SK-N-DZ (cell line): ENCODE results near the gene PADI2.
"Not testable (repeated sequence)": the region's sequence is repeated elsewhere in the genome, so short reads cannot be mapped to it uniquely, and the experiment has no call there.

Experiments used
- DNase-seq: peaks from one replicate; pipeline ENCODE4 v3.0.0-alpha.2; 2015; ENCODE audit warnings: low spot score

PADI2 gene

DNA sequence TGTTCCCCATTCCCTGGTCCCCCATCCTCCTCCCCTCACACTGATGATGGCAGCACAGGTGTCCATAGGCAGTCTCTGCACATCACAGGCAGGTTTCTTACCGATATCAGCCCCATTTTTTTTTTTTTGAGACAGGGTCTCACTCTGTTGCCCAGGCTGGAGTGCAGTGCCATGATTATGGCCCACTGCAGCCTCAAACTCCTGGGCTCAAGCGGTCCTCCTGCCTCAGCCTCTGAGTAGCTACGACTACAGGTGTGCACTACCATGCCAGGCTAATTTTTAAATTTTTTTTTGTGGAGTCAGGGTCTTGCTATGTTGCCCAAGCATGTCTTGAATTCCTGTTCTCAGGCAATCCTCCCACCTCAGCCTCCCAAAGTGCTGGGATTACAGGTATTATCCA, 36.5 kb downstream of the PADI2 start:
- DNase-seq: no peak

DNA sequence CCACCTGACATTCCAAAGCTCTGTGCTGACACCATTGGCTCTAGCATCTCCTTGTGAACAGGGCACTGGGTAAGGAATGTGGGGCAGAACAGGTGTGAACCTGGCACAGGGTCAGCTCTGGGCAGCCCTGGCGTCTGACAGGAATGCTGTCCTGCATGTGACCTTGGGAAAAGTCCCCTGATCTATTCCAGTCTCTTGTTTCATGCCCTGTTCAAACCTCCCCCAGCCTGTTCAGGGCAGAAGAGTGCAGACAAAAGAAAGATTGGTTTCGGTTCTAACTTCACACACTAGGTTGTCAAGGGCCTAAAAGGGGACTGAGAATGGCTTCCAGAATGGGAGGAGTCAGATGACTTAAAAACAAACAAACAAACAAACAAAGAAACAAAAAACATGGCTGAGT, 37.8 kb downstream of the PADI2 start:
- no peak for DNase-seq

GRCh38 chr1:17080880-17081279, 38.4 kb downstream of the PADI2 start:
- DNase-seq: no peak

DNA sequence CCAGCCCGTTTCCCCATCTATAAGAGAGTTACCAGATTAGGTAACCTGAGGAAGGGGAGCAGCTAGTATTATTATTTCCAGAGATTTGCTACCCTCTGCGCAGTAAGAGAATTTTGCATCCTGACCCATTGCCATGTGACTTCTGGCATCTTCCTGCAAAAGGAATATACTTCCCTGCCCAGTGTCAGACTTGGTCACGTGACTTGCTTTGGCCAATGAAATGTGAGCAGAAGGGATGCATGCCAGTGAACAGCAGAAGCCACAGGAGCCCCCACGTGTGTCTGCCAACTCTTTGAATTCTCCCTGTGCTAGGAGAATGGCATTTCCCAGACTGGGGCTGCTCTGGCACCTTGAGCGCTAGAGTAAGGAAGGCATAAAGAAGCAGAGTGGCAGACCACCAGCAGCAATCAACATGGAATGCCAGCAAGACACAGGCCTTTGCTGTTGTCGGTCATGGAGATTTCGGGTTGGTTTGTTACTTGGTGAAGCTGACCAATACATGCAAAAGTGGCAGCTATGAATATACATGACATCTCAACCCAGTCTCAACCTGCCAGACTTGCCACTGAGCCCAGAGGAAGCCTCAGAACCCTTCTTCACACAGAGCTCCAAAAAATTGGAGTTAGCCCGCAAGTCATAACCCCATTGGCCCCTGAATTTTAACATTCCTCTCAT, 39.0 kb downstream of the PADI2 start:
- no peak for DNase-seq

DNA sequence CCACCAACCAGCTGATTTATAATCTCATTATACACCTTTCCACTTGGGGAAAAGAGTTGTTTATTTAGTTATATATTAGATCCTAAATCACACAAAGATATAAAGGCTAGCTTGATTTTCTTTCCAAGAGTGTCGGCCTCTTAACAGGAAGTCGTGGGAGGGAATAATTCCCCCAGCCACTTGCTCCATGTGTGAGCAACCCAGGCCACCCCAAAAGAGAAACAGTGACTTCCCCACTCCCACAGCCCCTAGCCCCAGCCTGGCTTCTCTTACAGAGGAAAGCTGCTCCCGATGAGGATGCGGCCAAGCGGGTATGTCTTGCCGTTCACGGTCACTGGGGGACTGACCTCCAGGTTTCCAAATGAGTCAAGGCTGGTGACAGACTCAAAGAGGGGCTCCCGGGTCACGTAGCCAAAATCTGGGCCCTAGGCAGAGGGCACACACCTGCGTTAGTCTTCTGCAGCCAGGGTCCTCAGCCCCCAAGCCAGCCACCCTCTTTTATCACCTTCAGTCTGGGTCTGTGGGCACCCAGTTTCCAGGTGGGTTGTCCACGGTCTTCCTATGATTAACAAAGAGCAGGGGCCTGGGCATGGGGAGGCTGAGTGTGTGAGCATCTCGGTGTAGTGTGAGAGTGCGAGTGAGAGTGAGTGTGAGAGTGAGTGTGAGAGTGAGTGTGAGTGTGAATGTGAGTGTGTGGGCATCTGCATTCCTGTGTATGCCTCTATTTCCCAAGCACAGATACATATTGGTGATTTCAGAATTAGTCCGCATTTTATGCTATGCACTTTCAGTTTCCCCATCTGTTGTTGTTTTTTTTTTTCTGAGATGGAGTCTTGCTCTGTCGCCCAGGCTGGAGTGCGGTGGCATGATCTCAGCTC, 40.0 kb downstream of the PADI2 start:
- no peak for DNase-seq

DNA sequence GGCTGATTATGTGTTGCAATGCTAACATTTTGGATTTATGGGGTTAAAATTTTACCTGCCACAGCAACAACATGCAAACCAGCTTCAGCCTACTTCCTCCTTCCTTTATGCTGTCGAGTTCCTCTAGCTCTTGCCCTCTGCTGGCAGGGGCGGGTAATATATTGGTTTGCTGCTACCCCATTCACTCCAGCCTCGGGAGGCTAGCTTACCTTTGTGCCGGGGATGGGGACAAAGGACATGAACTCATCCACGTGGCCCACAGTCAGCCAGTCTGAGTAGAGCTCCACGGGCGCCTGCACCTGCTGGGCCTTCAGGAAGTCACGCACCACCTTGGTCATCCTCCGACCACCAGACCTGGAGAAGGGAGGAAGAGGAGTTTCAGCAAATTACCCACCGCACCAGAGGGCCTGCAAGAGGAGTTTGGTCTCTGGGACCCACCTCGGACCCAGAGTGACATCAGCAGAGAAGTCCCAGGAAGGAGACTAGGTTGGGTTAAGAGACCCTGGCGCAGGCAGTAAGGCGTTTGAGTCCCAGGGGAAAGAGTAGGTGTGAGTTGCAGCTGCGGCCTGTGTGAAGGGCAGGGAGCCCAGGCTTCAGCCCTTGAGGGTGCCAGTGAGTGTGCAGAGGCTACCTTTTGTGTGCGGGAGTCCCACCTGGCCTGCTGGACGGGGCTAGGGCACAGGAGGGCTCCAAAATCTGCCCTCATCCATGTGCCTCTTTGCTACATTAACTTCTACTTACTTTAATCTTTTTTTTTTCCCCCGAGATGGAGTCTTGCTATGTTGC, 43.6 kb downstream of the PADI2 start:
- no peak for DNase-seq

GRCh38 chr1:17071794-17072193, 47.5 kb downstream of the PADI2 start:
- no peak for DNase-seq

- no peak for DNase-seq
Measured at GRCh38 chr1:17070163-17070525, 49.1 kb downstream of the PADI2 start.

GRCh38 chr1:17069452-17070162, 49.6 kb downstream of the PADI2 start:
- no peak for DNase-seq

- no peak for DNase-seq
Measured at GRCh38 chr1:17068789-17069188, 50.5 kb downstream of the PADI2 start.

DNA sequence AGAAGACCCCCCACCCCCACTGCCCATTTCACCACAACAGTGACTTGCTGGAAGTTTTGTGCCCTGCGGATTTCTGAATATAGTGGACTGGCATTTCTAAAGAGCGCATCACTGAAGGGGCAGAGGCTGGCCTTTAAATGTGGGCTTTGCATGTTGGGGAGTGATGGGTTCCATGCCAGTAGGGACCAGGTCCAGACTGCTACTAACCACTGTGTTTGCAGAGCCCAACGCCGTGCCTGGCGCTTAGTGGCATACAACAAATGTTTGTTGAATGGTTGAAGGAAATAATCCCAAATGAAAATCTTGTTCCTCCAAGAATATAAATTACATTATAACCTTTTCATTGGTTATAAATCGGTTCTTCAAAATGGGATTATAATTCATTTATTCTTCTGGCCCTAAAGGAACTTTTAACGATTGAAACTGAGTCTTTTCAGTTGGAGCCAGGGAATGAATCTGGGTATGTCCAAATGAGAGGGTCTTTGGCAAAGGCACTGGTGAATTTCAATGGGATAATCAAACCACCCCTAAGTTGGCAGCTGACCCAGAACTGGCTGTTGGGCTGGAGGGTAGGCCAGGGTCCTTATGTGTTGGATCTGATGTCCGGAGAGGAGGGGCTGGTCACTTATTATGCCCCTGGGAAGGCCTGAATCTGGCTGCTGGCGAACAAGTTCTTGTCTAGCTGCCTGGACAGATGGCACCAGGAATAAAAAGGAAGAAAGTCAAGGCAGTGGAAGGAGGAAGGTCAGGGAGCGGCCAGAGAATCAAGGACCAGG, 51.6 kb downstream of the PADI2 start:
- DNase-seq: no peak

- DNase-seq: no peak
Measured at GRCh38 chr1:17067069-17067426, 52.2 kb downstream of the PADI2 start.

GRCh38 chr1:17066361-17067068, 52.7 kb downstream of the PADI2 start:
- no peak for DNase-seq

- no peak for DNase-seq
Measured at GRCh38 chr1:17065666-17066065, 53.6 kb downstream of the PADI2 start.

DNA sequence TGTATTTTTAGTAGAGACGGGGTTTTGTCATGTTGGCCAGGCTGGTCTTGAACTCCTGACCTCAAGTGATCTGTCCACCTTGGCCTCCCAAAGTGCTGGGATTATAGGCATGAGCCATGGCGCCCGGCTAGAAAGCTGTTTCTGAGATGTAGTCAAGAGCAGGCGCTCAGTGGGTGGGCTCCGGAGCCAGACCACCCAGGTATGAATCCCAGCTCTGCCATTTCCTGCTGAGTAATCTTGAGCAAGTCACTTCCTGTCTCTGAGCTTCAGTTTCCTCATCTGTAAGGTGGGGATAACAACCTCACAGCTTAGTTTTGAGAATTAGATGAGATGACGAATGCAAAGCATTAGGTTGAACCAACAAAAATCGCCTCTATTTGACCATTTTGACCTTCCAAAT, 56.5 kb downstream of the PADI2 start:
- not testable (repeated sequence) for DNase-seq

GRCh38 chr1:17061892-17062291, 57.4 kb downstream of the PADI2 start:
- no peak for DNase-seq

- no peak for DNase-seq
Measured at GRCh38 chr1:17061486-17061885, 57.8 kb downstream of the PADI2 start.

GRCh38 chr1:17060306-17060749, 58.9 kb downstream of the PADI2 start:
- no peak for DNase-seq

- DNase-seq: peak; percentile 55
Measured at GRCh38 chr1:17059391-17060305, 59.6 kb downstream of the PADI2 start.
